22Rv1 (cell line): ENCODE measurements around the gene RABGAP1.

Experiments
- H3K27ac ChIP-seq: fragments of 450-650 bp; 2 replicates; pipeline ENCODE4 v1.5.1; 2017
- CTCF ChIP-seq: fragments of 450-650 bp; IDR thresholded peaks from 2 replicates; pipeline ENCODE4 v1.5.1; 2017; ENCODE audit warnings: mild to moderate bottlenecking
- ZFX ChIP-seq: fragments of 450-650 bp; IDR thresholded peaks from 2 replicates; pipeline ENCODE4 v1.6.1; 2017; ENCODE audit warnings: antibody characterized with exemption, borderline replicate concordance

The RABGAP1 gene

GRCh38 chr9:123104807-123105206 is 164.0 kb downstream of the RABGAP1 start:
- no peak overlapping the region for H3K27ac ChIP-seq
- TF ChIP-seq CTCF (no peak), ZFX (no peak)

- no peak for TF ChIP-seq CTCF
- TF ChIP-seq ZFX = no peak
- no peak overlapping the region for H3K27ac ChIP-seq
These were observed 164.7 kb downstream of the RABGAP1 start for GRCh38 chr9:123105490-123105889.

DNA sequence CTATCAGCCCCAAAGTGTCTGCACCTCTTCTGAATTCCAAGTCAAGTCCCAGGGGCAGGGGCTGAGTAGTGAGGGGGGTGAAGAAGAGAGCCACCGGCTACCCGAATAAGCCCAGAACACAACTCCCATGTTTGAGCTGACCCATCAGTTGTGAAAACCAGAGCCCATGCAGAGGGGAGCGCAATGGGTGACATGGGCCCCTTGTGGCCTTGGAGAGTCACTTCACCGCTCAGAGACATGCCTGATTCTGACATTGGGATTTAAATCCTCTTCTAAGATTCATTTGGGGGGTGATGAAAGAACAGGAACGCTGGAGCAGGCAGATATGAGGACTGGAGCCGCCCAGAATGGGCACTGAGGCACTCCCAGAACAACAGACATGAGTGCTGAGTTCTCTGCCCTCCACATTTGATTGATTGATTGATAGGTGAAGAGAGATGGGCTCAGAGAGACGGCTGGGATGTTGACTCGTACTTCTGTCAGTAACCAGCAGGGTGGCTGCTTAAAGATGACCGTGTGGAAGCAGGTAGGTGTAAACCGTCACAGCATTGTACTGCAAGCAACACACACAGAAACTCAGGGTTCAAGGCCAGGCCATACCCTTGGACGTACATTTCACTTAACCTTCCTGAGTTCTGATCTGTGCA is 166.9 kb downstream of the RABGAP1 start:
- TF ChIP-seq ZFX (no peak), CTCF (no peak)
- no peak overlapping the region for H3K27ac ChIP-seq

GRCh38 chr9:123108976-123109375 is 168.2 kb downstream of the RABGAP1 start:
- TF ChIP-seq ZFX (no peak), CTCF (no peak)
- H3K27ac ChIP-seq = no peak overlapping the region

DNA sequence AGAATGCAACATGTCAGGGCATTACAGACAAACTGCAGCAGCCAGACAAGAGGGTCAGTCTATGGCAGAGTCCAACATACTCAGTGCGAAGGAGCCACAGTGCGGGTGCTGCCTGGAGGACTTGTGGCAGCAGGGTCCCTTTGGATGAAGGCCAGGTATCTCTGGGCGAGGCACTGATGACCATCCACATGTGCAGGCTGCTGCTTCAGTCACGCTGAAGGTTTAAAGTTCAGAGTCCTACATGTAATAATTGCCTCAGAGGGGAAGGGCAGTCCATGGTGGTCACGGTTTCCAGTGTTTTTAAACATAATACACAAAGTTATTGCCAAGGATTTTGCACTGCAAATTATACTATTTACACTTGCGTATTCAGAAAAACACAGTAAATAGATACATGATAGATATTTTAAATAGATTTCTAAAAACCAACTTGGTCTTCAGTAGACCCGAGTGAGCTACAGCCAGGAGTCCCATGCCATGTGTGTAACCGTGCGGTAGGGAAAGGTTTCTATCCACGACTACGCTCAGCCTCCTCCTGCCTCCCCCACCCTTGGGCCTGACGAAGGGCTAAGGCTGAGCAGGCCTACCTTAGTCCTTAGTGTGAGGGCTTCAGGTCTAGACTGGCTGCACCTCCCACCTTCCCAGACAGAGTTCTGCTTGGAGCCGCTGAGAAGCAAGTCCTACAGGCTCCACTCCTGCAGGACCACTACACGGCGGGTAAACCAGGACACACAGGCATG is 168.9 kb downstream of the RABGAP1 start:
- no peak for TF ChIP-seq ZFX
- no peak for TF ChIP-seq CTCF

GRCh38 chr9:123111427-123112014 is 170.7 kb downstream of the RABGAP1 start:
- no peak for TF ChIP-seq CTCF
- TF ChIP-seq ZFX = no peak
- H3K27ac ChIP-seq = 0 out of 2 replicates have a peak overlapping the region, but pooled peaks have one; percentile 12

More for the DNA sequence above, 168.9 kb downstream of the RABGAP1 start:
- H3K27ac ChIP-seq = no peak overlapping the region
